ENCODE measurements around the gene TIMP1. TPM values are rescaled to one million over a fixed set of nuclear protein-coding genes. Genes with fewer than 3 reads are reported as not detected.

TIMP1 gene
- total RNA-seq, 1 donor from 2014 or later = 21.6 TPM

- Histone ChIP-seq H3K9ac (no peak overlapping the region), H3K4me1 (no peaks in the 10 kb centered on the region), H3K36me3 (no peaks in the 10 kb centered on the region), H3K4me3 (no peak overlapping the region), H3K79me2 (ENCODE audit: low read depth) (no peaks in the 10 kb centered on the region), H2AFZ (replicated peaks) (no peak overlapping the region), H3K9me3 (ENCODE audit: low read depth) (no peaks in the 10 kb centered on the region), H4K20me1 (ENCODE audit: low read depth) (no peaks in the 10 kb centered on the region), H3F3A (ENCODE audit: low read depth) (no peaks in the 10 kb centered on the region), H3K4me2 (peak overlapping the region; percentile 49), H3K27me3 (peaks cover 7% of the 10 kb centered on the region), H3K27ac (no peak overlapping the region)
- Mint-ChIP-seq H3K36me3 (no peaks in the 10 kb centered on the region), H3K4me3 (peak overlapping the region; percentile 24), H3K27ac (no peak overlapping the region), H3K9me3 (peaks cover 20% of the 10 kb centered on the region), H3K4me1 (peaks cover 3% of the 10 kb centered on the region), H3K27me3 (ENCODE audit: insufficient read depth, low read depth) (peaks cover 32% of the 10 kb centered on the region)
- no peak for DNase-seq (ENCODE audit: low spot score)
- no peak for TF ChIP-seq EZH2 (IDR thresholded peaks at IDR 0.05)
- no peak for TF ChIP-seq CTCF (IDR thresholded peaks at IDR 0.05)
- TF ChIP-seq EZH2phosphoT487 (IDR thresholded peaks at IDR 0.05) = no peak
These were observed 38.1 kb downstream of the TIMP1 start for GRCh38 chrX:47620303-47620685.

DNA sequence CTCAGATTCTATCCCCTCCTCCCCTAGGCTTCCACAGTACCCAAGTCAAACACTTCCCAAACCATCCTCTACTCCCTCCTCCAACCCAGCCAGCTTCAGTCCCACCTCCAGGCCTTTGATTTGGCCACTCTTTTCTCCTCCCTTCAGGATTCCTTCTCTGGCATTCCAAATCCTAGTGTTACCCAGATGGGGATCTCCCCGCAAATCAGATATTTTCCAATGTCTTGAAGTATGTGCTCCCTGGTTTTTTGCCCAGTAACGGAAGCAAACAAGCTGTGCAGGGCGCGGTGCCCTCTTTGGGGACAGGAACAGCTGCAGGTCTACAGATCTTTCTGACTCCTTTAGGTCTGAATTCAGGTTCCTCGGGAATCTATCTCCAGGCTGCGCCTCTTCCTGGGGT is 39.6 kb downstream of the TIMP1 start:
- peaks cover 7% of the 10 kb centered on the region for H3K27me3 ChIP-seq
- no peak overlapping the region for H2AFZ ChIP-seq (replicated peaks)
- no peaks in the 10 kb centered on the region for H3K36me3 ChIP-seq
- no peak overlapping the region for H3K4me3 ChIP-seq
- no peak overlapping the region for H3K4me2 ChIP-seq
- DNase-seq (ENCODE audit: low spot score) = no peak
- no peaks in the 10 kb centered on the region for H3K4me1 ChIP-seq
- no peak overlapping the region for H3K27ac ChIP-seq
- no peaks in the 10 kb centered on the region for H3K9me3 ChIP-seq (ENCODE audit: low read depth)
- Mint-ChIP-seq H3K36me3 (no peaks in the 10 kb centered on the region), H3K4me3 (no peak overlapping the region), H3K27me3 (ENCODE audit: insufficient read depth, low read depth) (peaks cover 29% of the 10 kb centered on the region), H3K27ac (no peak overlapping the region), H3K9me3 (peaks cover 20% of the 10 kb centered on the region), H3K4me1 (peaks cover 3% of the 10 kb centered on the region)
- no peaks in the 10 kb centered on the region for H3K79me2 ChIP-seq (ENCODE audit: low read depth)
- no peaks in the 10 kb centered on the region for H4K20me1 ChIP-seq (ENCODE audit: low read depth)
- H3F3A ChIP-seq (ENCODE audit: low read depth) = no peaks in the 10 kb centered on the region
- TF ChIP-seq EZH2phosphoT487 (IDR thresholded peaks at IDR 0.05) (no peak), CTCF (IDR thresholded peaks at IDR 0.05) (no peak), EZH2 (IDR thresholded peaks at IDR 0.05) (no peak)
- no peak overlapping the region for H3K9ac ChIP-seq

- no peak overlapping the region for H3K9ac ChIP-seq
- H2AFZ ChIP-seq (replicated peaks) = peak overlapping the region; percentile 34
- H3K36me3 ChIP-seq = no peaks in the 10 kb centered on the region
- H4K20me1 ChIP-seq (ENCODE audit: low read depth) = no peaks in the 10 kb centered on the region
- peaks cover 23% of the 10 kb centered on the region for H3K9me3 Mint-ChIP-seq
- H3K9me3 ChIP-seq (ENCODE audit: low read depth) = no peaks in the 10 kb centered on the region
- no peaks in the 10 kb centered on the region for H3K36me3 Mint-ChIP-seq
- H3K27ac ChIP-seq = no peak overlapping the region
- peak overlapping the region; percentile 71 for H3K4me2 ChIP-seq
- peak; percentile 90 for DNase-seq (ENCODE audit: low spot score)
- H3K27ac Mint-ChIP-seq = no peak overlapping the region
- no peaks in the 10 kb centered on the region for H3F3A ChIP-seq (ENCODE audit: low read depth)
- peak overlapping the region; percentile 38 for H3K4me3 ChIP-seq
- H3K79me2 ChIP-seq (ENCODE audit: low read depth) = no peaks in the 10 kb centered on the region
- TF ChIP-seq CTCF (IDR thresholded peaks at IDR 0.05) = no peak
- TF ChIP-seq EZH2phosphoT487 (IDR thresholded peaks at IDR 0.05) = no peak
- TF ChIP-seq EZH2 (IDR thresholded peaks at IDR 0.05) = no peak
- peaks cover 27% of the 10 kb centered on the region for H3K27me3 Mint-ChIP-seq (ENCODE audit: insufficient read depth, low read depth)
- H3K4me1 Mint-ChIP-seq = peaks cover 3% of the 10 kb centered on the region
- peaks cover 7% of the 10 kb centered on the region for H3K27me3 ChIP-seq
- H3K4me1 ChIP-seq = no peaks in the 10 kb centered on the region
- H3K4me3 Mint-ChIP-seq = peak overlapping the region; percentile 78
These were observed 41.3 kb downstream of the TIMP1 start for GRCh38 chrX:47623540-47624027.

All from neural progenitor cell (in vitro differentiated cells).